ENCODE data around the gene DECR2.
"Not testable (repeated sequence)": the region's sequence is repeated elsewhere in the genome, so short reads cannot be mapped to it uniquely, and the experiment has no call there.

DNA sequence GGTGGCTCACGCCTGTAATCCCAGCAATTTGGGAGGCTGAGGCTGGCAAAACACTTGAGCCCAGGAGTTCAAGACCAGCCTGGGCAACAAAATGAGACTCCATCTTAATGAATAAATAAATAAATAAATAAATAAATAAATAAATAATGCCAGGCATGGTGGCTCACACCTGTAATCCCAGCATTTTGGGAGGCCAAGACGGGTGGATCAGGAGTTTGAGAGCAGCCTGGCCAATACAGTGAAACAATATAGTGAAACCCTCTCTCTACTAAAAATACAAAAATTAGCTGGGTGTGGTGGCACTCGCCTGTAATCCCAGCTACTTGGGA lies 13.4 kb downstream of the DECR2 start:
- not testable (repeated sequence) for TF ChIP-seq CTCF, POLR2A (IDR thresholded peaks at IDR 0.05)
